Stimulated activated CD8-positive, alpha-beta memory T cell treated with anti-CD3 and anti-CD28 coated beads, Interleukin-4, amount 100 ng/mL, for 24 hours (primary cell): ENCODE data around the gene HIGD1A.

Source experiments
- DNase-seq: peaks from one replicate; pipeline ENCODE4 v3.0.0-alpha.2; 2020; ENCODE audit warnings: low read depth

The HIGD1A gene

DNA sequence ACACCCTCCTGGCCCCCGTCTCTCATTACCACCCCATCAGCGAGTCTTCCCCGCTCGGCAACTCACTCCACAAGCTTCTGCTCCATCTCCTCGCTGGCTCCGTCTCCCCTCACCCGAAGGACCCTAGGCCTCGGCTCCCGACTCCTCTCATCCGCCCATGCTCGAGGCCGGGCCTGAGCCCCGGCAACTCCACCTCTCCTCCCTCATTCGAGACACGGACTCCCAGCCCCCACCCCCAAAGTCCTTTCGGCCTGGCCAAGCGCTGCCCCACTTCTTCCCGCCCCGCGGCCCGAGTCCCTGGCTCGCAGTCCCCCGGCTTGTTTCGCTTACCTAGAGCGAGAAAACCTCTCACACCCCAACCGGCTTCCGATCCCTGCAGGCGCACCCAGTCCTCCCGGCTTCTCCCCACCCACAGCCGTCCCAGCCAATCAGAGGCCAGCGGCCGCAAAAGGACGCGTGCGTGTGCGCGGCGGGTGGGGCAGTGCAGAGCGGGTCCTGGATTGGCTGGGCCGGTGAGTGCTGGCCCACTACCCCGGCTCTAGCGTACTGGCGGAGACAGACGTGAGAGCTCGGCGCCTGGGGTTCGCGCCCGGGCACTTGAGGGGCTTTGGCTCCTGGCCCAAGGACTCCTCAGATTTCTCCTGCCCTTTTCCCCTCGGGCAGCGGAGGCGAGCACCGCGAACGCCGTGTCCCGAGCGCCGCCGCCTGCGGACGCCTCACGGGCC, at the start of gene HIGD1A:
Gene HIGD1A (minus strand): TSS at position 385 of the 725 bp plus-strand sequence. CDS start 10,237 bp downstream, outside the sequence.
- peak; percentile 91 for DNase-seq

DNA sequence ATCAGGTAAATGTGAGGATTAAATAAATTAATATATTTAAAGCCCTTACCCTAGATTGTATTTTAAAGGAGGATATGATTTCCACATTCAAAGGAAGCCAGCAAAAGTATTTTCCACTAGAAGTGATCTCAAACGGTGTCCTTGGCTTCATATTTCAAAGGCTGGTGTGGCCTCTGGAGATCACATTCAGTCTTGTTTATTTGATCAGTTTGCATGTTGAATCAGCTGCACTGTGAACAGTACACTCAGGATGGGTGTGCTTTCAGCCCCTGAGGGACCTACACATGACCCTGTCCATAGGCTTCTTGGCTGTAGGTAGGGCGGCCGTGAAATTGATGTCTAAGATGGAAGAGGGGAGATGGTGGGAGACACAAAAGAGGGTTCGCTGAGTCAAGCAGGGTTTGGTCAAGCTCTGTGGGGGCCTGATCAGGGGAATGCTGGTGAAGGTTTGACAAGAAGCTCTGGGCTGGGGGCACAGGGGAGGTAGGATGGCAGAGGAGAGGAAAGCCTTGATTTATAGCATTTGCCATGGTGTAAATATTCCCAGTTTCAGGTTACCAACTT, 49.5 kb upstream of the HIGD1A start:
- no peak for DNase-seq

DNA sequence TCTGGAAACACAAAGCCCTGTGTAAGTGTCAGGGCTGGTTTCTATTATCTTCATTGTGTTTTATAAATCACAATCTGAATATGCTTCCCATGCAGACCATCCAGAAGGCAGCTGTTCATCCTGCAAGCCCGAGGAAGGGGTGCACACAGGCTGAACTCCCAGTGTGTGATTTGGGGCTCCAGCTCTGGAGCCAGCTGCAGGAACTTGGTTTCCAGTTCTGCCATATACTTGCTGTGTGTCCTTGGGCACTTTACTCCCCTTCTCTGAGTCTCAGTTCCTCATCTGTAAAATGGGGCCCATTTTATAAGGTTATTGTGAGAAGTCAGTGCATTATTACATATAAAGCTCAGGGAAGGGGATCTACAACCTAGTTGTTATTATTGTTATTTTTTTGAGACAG, 48.8 kb upstream of the HIGD1A start:
- DNase-seq, result no peak

DNA sequence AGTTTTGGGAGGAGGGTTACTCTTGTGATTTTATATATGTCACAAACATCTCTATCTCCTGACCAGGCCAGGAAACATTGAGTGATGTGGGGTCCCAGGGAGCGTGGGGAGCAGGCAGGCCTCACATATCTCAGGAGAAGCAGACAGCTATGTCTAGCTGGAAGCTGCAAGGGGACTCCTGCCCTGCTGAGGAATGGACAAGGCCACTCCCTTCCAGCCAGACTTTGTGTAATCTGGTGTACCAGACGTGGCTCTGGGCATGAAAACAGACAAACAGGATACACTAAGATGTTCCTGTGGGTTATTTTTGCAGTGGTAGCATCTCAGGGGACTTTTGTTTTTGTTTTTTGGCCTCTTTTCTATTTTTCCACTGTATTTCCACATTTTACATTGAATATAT, 48.2 kb upstream of the HIGD1A start:
- DNase-seq, result no peak

DNA sequence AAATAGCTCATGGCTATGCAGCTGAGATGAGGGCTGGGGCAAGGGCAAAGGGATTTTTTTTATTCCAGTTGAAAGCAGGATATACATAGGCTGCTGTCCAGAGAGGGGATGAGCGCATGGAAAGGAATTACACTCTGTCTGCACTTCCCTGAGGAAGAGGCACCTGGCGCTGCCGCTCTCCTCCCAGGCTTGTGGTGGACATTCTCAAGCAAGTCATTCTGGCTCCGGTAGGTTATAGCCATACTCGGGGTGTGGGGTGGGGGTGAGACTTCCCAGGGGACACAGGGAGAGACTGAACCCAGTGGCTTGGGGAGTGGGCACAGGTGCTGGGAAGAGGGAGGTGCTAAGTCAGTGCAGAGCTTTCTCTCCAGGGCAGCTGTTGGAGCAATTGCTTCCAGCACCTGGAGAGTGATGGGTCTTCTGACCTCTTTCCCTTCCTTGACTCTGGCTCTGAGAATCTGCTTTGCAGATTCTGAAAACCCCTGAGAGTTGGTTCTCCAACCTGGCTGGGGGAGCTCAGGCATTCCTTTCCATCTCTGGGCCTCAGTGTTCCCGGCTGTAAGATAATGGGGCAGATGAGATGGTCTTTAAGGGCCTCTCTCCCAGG, 47.0 kb upstream of the HIGD1A start:
- no peak for DNase-seq

DNA sequence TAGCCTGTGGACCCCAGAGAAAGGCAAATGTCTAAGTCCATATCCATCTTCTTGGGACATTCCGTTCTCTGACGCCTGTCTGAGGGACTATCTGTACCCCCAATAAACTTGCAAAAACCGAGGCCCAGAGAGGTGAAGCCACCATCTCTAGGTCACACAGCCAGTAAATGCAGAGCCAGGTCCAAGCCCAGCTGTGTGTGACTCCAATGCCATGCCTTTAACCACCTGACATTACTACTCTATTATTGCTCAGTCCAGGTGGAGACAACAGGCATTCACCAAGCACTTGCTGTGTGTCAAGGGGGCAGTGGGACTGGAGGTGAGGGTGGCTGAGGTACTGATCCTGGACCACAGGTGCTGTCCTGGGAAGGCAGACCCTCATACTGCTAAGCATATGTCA, 46.0 kb upstream of the HIGD1A start:
- DNase-seq, result no peak

DNA sequence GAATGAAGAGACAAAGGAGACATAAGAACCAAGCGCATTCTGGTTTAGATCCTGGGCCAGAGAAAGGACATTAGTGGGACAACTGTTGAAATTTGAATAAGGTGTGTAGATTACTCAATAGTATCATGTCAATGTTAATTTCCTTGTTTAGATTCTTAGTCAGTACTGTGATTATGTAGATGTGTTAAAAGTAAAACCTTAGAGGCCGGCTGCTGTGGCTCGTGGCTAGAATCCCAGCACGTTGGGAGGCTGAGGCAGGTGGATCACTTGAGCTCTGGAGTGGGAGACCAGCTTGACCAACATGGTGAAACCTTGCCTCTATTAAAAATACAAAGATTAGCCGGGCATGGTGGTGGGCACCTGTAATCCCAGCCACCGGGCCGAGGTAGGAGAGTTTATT, 44.7 kb upstream of the HIGD1A start:
- DNase-seq, result no peak

DNA sequence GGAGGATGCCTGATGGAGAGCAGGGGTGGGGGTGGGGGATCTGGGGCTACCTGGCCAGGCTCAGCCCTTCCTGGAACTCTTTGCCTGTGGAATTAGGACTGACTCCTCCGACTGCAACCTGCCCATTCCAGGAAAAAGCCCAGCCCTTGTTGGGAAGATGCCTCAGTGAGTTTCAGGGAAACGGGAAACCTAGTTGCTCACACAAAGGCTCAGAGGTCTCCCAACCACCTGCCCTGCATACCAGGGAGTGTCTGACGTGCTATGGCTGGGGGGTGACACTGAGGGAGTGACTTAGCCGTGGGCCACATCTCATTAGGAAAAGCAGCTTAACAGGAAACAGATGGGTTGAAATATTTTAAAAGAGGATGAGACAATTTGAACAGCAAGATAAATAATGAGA, 43.4 kb upstream of the HIGD1A start:
- DNase-seq, result no peak

DNA sequence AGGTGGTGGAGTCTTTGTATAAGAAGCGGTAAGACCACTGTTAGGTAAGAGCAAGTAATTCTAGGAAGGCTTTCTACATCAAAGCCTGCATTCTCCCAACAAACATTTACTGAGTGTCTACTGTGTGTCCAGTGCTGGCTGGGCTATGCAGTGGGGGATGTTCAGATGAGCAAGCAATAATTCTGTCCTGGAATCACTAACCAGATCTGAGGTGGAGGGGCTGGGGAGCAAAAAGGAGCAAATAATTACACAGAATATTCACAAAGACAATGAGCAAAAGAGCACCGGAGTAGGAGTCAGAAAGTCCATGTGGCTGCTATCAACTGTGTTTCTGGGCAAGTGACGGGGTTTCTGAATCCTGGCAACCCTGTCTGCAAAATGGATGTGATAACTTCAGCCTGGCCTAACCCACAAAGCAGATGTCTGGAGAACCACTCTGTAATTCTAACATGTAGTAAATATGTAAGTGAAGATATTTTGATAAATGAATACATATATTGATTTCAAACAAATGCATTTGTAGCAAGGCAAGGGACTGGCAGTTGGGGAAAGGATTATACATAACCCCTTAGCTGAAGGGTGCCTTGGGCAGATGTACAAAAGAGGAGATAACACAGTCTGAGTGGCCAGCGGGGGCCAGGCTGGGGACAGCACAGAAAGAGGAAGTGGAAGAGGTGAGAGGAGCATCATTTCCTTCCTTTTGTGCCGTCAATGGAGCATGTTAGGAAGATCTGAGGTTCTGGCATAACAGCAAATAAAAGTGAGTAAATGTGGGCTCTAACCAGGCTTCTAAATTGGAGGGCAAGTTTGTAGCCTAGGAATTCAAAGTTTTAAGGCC, 42.6 kb upstream of the HIGD1A start:
- DNase-seq, result no peak

DNA sequence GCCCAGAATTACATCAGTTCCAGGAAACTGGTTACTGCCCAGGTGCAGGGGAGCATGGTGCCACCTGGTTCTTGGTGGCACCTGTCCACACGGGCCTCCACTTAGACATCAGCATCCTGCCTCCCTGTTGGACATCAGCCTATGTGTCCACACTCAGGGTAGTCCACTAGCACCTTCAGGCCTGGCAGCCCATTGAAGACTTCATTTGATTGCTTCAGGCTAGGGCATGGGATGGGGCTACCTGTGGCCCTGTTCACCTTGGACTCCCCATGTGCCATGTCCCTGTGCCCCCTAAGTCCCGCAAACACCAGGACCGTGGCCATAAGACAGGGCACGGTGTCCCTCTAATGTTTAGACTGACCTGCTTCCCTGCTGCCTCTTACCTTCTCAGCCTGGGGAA, 40.5 kb upstream of the HIGD1A start:
- DNase-seq, result no peak

DNA sequence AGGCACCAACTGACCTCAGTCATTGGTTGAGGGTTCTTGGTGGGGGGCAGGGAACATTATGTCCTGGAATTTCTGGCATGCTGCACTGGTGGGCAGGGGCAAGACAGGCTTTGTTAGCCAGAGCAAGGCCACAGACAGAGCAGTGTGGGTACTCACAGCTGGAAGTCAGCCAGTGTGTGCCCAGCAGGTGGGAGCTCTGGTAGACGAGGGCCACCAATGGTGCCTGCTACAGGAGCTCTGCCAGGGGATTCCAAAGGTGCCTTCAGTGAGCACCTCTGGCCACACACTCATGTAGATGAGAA, 40.1 kb upstream of the HIGD1A start:
- DNase-seq, result no peak

DNA sequence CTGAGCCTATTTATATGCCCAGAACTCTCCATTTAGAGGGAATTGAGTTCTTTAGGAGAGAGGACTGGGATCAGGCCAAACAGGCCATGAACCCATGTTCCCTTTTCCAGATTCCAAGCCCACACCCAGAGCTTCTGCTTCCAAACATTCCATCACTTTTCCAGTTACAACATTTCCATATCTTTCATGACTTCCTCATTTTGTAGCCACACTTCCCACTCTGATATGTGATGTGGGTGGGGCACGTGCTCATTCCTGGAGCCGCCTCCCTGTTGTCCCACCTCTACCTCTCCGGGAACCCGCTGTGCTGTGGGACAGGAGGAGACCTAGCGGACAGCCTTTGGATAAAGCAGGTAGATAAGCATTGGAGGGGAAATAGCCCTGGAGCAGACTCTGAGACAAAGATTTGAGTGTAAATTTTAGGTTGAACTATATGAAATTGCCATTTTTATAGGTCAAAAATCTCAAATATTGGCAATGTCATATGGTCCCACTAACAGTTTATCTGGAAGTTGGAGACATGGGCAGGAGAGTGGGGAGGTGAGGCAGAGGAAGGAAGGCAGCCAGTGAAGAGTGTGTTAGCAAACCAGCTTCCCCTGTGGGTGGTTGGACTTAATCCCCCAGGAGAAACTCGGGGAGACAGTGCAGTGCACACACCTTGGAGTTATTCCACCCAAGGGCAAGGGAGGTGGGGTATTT, 39.6 kb upstream of the HIGD1A start:
- no peak for DNase-seq

DNA sequence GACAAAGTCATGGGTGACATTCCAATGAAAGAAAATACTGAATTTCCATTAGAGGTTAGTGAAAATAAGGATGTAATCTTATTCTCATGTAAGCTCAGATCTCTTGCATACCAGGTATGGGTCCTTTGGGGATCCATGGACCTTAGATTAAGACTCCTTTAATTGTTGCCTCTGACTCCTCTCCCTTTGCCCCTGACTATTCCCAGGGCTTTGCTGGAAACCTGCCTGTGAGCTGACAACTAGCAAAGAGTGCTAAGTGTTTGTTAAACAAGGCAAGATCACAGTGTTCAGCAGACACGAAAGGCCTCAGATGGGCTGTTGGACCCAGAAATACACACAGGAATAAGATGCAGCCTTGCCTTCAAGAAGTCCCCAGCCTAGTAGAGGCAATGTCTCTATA, 37.0 kb upstream of the HIGD1A start:
- no peak for DNase-seq

DNA sequence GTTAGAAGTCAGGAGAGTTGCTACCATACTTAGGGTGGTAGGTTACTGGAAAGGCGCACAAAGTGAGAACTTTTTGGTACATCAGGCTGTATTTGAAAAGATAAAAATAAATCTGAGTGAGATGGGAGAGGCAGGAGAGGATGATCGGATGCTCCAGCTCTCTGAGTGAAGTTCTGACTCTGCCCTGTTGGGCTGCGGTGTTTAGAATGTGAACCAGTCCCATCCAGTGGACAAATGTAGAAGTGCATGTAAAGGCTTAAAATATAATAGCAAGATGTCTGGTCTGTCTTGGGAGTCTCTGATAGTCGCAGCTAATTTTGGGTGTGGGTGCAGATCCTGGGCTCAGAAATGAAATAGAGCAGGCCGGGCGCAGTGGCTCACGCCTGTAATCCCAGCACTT, 35.3 kb upstream of the HIGD1A start:
- DNase-seq, result no peak

DNA sequence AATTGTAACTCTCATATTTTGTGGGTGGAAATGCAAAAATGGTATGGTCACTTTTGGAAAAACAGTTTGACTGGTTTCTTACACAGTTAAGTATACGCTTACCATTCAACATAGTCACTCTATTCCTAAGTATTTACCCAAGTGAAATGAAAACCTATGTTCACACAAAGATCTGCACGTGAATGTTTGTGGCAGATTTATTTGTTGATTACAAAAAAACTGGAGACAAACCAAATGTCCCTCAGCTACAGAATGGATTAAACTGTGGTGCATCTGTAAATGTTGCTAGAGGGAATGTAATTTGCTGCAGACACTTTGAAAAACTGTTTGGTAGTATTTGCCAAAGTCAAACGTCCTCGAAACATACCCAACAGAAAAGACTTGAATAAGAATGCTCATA, 34.3 kb upstream of the HIGD1A start:
- DNase-seq, result no peak

DNA sequence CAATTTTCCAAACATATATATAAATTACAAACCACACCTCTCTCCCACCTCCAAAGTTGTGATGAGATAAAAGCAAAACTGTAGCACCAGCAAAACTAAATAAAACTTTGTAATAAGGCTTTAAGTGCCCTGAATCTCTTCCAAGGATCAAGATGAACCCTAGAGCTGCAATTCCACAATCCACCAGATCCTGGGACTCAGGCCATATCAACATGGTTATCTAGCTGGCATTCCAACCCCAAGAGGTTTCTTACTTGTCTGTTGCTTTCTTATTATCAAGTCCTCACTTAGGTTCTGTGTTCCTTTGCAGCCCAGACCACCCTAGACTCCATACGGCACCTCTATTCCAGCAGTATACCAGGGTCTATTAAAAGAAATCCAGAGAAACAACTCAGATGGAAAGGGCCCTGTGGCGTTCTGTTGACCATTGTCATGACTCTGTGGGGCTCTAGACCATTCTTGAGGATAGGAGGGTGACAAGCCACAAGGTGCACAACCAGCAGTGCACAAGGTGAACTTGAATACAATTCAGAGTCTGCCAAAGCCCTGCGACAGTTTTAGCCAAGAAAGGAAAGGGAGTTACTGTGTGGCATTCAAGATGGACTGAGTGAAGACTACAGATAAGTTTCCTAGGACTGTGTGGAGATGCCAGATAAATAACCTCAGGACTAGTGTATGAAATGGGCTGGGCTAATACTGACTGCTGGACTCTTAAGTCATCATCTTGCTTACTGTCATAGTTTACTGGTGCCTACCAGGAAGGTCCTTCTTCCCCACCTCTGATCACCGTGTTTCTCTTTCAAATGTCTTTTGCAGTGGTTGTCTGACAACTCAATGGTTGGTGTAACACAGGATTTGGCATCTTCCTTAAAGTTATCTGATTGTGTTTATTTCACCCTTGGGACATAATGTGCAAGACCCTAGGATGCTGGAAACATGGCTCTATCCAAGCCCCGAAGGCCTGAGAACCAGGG, 32.1 kb upstream of the HIGD1A start:
- no peak for DNase-seq

DNA sequence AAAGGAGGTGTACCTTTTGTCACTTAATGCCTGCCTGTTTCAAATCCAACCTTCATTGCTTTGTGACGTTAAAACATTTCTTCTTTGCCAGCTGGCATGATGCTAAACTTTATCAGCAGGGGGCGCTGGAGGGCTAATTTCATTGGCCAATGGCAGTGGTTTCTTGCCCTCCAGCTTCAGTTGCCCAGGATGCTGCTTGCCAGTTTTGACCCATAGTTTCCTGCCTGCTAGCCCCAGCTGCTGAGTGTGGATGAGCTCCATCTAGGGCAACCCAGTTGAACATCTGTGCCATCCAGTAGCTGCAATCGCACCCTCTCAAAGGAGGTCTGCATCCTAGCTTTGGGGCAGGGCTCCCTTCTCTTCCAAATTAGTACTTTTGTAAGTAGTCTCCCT, 27.0 kb upstream of the HIGD1A start:
- DNase-seq, result peak; percentile 60

DNA sequence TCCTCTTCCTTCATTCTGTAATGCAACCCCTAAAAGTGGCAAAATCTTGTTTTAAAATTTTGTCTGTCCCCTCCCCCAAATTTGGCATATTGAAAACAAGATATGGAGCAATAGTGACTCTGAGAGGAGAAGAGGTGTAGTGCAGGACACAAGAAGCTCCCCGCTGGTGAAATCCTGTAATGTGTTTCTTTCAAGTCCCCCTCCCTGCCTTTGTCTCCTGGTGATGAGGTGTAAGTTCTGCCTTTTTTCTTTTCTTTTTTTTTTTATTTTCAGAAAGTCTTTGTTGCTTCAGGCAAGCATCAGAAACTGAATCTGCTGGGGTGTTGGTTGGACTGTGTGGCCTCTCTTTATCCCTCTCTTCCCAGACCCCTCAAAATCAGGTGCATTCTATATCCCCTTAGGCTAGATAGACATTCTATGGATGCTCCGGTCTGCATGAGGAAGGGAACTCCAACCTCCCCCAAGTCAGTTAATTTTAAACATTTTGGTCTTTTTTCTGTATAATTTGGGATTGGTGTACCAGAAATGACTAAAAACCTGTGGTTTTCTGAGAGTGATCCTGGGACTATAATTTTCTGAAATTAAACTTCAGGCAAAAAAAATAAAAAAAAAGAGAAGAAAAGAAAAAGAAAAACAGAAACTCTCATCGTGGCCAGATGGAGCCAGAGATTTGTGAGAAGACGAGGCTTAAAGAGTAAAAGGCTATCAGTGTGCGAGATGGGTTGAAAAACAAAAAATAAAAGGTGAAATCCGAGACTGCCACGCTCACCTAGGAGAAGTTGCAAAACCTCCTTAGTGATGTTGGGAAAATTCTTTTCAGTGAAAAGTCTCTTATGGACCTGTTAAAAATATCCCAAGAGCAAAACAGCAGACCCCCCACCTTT, 26.4 kb upstream of the HIGD1A start:
- no peak for DNase-seq

DNA sequence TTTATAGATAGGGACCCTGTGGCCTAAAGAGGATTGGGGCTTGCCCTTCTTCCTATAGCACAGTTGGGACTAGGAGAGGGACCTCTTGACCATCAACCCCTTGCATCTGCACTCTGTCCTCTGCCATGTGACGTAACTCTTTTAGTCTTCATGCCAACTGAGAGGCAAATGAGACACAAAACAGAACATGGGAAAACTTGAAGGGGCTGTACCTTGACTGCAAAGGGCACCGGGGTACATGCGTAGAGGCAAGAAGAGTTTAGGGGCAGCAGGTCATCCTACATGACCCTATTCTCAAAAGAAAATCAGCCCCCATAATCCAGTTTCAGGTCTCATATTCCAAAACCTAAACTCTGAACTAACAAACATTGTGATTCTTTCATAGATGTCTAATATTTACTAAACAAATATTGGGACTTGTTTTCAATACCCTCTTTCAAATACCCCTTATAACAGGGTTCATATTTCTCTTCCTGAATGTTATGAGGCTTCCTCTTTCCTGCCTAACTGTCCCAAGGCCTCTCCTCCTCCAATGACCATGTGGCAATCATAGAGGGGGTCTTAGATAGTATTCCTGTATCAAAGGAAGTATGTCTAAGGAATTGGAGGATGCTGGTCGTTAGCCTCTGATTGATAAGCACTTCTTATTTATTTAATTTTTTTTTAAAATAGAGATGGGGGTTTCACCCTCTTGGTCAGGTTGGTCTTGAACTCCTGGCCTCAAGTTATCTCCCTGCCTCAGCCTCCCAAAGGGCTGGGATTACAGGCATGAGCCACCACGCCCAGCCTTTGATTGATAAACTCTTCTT, 25.5 kb upstream of the HIGD1A start:
- DNase-seq, result no peak
